Gastrocnemius medialis (tissue), 4 donors: ENCODE measurements around the gene LITAF. TPM values are rescaled to one million over a fixed set of nuclear protein-coding genes. Genes with fewer than 3 reads are reported as not detected.

Experiments
- ATAC-seq, 2 donors: fragments of 150-250 bp; one replicate each; pipeline ENCODE4 v1.9.1; 2016
- DNase-seq, 2 donors: peaks; one replicate each; pipeline ENCODE4 v3.0.0-alpha.2; 2019
- H3K27ac ChIP-seq, 4 donors: fragments of 200-600 bp; sonication (generic); 1 replicate in 1 of 4; 2 replicates in 3 of 4; pipeline ENCODE4 v1.5.1; 2016 to 2018; ENCODE audit warnings: mild to moderate bottlenecking in 2 of 4, moderate library complexity in 1 of 4
- H3K27me3 ChIP-seq, 3 donors: fragments of 200-600 bp; sonication (generic) in 2 of 3; 1 replicate in 1 of 3; 2 replicates in 2 of 3; pipeline versions ENCODE4 v1.5.1 to v1.6.0; 2016 to 2019; ENCODE audit warnings: mild to moderate bottlenecking in 1 of 3, moderate library complexity in 1 of 3
- H3K36me3 ChIP-seq, 2 donors: fragments of 200-600 bp; sonication (generic) in 1 of 2; one replicate each; pipeline ENCODE4 v1.5.1; 2017 to 2018
- H3K4me1 ChIP-seq, 2 donors: fragments of 200-600 bp; sonication (generic) in 1 of 2; one replicate each; pipeline ENCODE4 v1.5.1; 2016 to 2017; ENCODE audit warnings: mild to moderate bottlenecking in 2 of 2
- H3K4me3 ChIP-seq, 4 donors: fragments of 200-600 bp; sonication (generic) in 3 of 4; 1 replicate in 1 of 4; 2 replicates in 3 of 4; pipeline ENCODE4 v1.5.1; 2016 to 2019; ENCODE audit warnings: mild to moderate bottlenecking in 2 of 4
- H3K9me3 ChIP-seq, 3 donors: fragments of 200-600 bp; sonication (generic) in 2 of 3; 1 replicate in 1 of 3; 2 replicates in 2 of 3; pipeline ENCODE4 v1.5.1; 2016 to 2019
- POLR2A ChIP-seq, 2 donors: fragments of 450-650 bp; IDR thresholded peaks; one replicate each; pipeline ENCODE4 v1.6.1; 2017; ENCODE audit warnings: antibody characterized with exemption in 2 of 2, mild to moderate bottlenecking in 2 of 2, moderate library complexity in 2 of 2
- in situ Hi-C, 4 donors: fragments of 200-750 bp; cut with MboI; loops; one replicate each; pipeline versions ENCODE4 v1.15.0 to v1.8.0; 2017; ENCODE audit warnings: low sequenced_read_pairs in 4 of 4
- intact Hi-C: fragments of 100-400 bp; cut with DNase I; formaldehyde crosslinking; loops from one replicate; pipeline ENCODE4 v1.15.1; 2023; ENCODE audit warnings: low total_unique reads
- total RNA-seq, 4 donors: library from RNA; depleted of rRNA; stranded (reverse); fragments of >200 nt; gene quantifications; one replicate each; pipeline versions ENCODE4 v1.1.0 to v1.2.3, GENCODE V29; 2016
- TF ChIP-seq, protein P1 (sequence below), 5 experiments: fragments of 450-650 bp in 3 of 5; fragments of 200-600 bp in 2 of 5; sonication (generic) in 2 of 5; IDR thresholded peaks in 4 of 5; conservative IDR thresholded peaks in 1 of 5; 1 replicate in 4 of 5; 2 replicates in 1 of 5; pipeline ENCODE4 v1.5.1; 2016 to 2019; ENCODE audit warnings: antibody characterized with exemption in 5 of 5, mild to moderate bottlenecking in 3 of 5, moderate library complexity in 3 of 5

LITAF gene
- total RNA-seq, 4 donors from 2014 or later: 11.2 to 30.1 (median 19.4) TPM

DNA sequence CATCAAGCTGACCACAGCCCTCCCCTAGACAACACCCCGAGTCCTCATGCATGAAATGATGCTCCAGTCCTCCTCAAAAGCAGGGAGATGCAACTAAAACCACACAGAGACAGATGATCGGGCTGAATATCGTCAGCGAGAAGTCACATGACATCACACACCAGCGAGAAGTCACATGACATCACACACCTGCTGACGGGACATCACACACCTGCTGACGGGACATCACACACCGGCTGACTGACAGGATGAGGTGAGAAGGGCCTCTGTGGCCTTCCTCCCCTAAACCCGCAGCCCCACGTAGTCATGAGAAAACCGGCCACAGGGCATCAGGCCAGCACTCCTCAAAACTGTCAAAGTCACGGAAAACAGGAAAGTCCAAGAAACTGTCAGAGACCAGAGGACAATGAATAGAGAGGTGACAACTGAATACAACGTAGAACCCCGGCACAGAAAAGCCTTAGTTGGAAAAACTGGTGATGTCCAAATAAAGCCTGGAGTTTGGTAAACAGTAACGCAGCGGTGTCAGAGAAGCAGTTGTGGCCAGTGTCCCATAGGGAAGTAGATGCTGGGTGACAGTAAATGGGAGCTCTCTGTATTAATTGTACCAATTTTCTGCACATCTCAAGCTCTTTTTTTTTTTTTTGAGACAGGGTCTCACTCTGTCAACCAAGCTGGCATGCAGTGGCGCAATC, 14.3 kb downstream of the LITAF start:
- ATAC-seq (no peak), DNase-seq (no peak)
- intact Hi-C loops: no loop called here
- Histone ChIP-seq H3K36me3 (no peaks in the 10 kb centered on the region), H3K4me3 (no peak overlapping the region), H3K27me3 (no peaks in the 10 kb centered on the region), H3K9me3 (no peaks in the 10 kb centered on the region), H3K4me1 (peaks cover 7 to 11% of the 10 kb centered on the region in 2 donors), H3K27ac (no peak overlapping the region)
- TF ChIP-seq, protein P1, sequence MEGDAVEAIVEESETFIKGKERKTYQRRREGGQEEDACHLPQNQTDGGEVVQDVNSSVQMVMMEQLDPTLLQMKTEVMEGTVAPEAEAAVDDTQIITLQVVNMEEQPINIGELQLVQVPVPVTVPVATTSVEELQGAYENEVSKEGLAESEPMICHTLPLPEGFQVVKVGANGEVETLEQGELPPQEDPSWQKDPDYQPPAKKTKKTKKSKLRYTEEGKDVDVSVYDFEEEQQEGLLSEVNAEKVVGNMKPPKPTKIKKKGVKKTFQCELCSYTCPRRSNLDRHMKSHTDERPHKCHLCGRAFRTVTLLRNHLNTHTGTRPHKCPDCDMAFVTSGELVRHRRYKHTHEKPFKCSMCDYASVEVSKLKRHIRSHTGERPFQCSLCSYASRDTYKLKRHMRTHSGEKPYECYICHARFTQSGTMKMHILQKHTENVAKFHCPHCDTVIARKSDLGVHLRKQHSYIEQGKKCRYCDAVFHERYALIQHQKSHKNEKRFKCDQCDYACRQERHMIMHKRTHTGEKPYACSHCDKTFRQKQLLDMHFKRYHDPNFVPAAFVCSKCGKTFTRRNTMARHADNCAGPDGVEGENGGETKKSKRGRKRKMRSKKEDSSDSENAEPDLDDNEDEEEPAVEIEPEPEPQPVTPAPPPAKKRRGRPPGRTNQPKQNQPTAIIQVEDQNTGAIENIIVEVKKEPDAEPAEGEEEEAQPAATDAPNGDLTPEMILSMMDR (IDR thresholded peaks at IDR 0.05 in 4 of 5, conservative IDR thresholded peaks at IDR 0.05 in 1 of 5): no peak
- TF ChIP-seq POLR2A (IDR thresholded peaks at IDR 0.05): no peak
- in situ Hi-C loops: no loop called here

GRCh38 chr16:11571549-11571948, 15.2 kb downstream of the LITAF start:
- Histone ChIP-seq H3K4me1 (peaks cover under 1 to 5% of the 10 kb centered on the region in 2 donors), H3K27me3 (no peaks in the 10 kb centered on the region), H3K36me3 (no peaks in the 10 kb centered on the region), H3K9me3 (no peaks in the 10 kb centered on the region), H3K27ac (no peak overlapping the region), H3K4me3 (no peak overlapping the region)
- intact Hi-C loops: no loop called here
- no peak for TF ChIP-seq POLR2A (IDR thresholded peaks at IDR 0.05)
- TF ChIP-seq, protein P1 (IDR thresholded peaks at IDR 0.05 in 4 of 5, conservative IDR thresholded peaks at IDR 0.05 in 1 of 5): no peak
- DNase-seq (no peak), ATAC-seq (no peak)
- in situ Hi-C loops: no loop called here

DNA sequence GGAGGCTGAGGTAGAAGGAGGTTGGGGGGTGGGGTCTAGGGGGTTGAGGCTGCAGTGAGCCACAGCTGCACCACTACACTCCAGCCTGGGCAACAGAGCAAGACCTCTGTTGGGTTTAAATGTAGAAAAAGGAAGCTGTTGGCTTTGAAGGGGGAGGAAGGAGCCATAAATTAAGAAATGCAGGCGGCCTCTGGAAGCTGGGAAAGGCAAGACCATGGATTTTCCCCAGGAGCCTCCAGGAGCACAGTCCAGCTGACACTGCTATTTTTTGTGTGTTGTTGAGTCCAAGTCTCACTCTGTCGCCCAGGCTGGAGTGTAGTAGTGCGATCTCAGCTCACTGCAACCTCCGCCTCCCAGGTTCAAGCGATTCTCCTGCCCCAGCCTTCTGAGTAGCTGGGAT, 15.9 kb downstream of the LITAF start:
- Histone ChIP-seq H3K4me3 (no peak overlapping the region), H3K36me3 (no peaks in the 10 kb centered on the region), H3K9me3 (no peaks in the 10 kb centered on the region), H3K4me1 (peaks cover 0 to 5% of the 10 kb centered on the region in 2 donors), H3K27me3 (no peaks in the 10 kb centered on the region), H3K27ac (no peak overlapping the region)
- intact Hi-C loops: no loop called here
- in situ Hi-C loops: no loop called here
- DNase-seq (no peak), ATAC-seq (no peak)
- TF ChIP-seq, protein P1 (IDR thresholded peaks at IDR 0.05 in 4 of 5, conservative IDR thresholded peaks at IDR 0.05 in 1 of 5): no peak
- no peak for TF ChIP-seq POLR2A (IDR thresholded peaks at IDR 0.05)

- Histone ChIP-seq H3K36me3 (no peaks in the 10 kb centered on the region), H3K4me3 (no peak overlapping the region), H3K27me3 (no peaks in the 10 kb centered on the region), H3K9me3 (no peaks in the 10 kb centered on the region), H3K27ac (no peak overlapping the region), H3K4me1 (peaks cover 0 to 5% of the 10 kb centered on the region in 2 donors)
- ATAC-seq: no peak
- intact Hi-C loops (no loop called here), in situ Hi-C loops (no loop called here)
- TF ChIP-seq, protein P1 (IDR thresholded peaks at IDR 0.05 in 4 of 5, conservative IDR thresholded peaks at IDR 0.05 in 1 of 5): no peak
- no peak for TF ChIP-seq POLR2A (IDR thresholded peaks at IDR 0.05)
- no peak for DNase-seq
Measured at GRCh38 chr16:11570258-11570657, 16.5 kb downstream of the LITAF start.

- in situ Hi-C loops (no loop called here), intact Hi-C loops (no loop called here)
- no peak for ATAC-seq
- no peaks in the 10 kb centered on the region for H3K36me3 ChIP-seq
- no peaks in the 10 kb centered on the region for H3K9me3 ChIP-seq
- H3K27me3 ChIP-seq: no peaks in the 10 kb centered on the region
- no peak overlapping the region for H3K27ac ChIP-seq
- no peak for TF ChIP-seq POLR2A (IDR thresholded peaks at IDR 0.05)
- TF ChIP-seq, protein P1 (IDR thresholded peaks at IDR 0.05 in 4 of 5, conservative IDR thresholded peaks at IDR 0.05 in 1 of 5): no peak
- no peak for DNase-seq
- H3K4me3 ChIP-seq: no peak overlapping the region
- peaks cover 0 to 3% of the 10 kb centered on the region in 2 donors for H3K4me1 ChIP-seq
Measured at GRCh38 chr16:11566398-11566797, 20.3 kb downstream of the LITAF start.
